Adipocyte (in vitro differentiated cells): ENCODE results near the gene TRPM6.
"Not testable (repeated sequence)": the region's sequence is repeated elsewhere in the genome, so short reads cannot be mapped to it uniquely, and the experiment has no call there.

Experiments
- DNase-seq: peaks from one replicate; pipeline ENCODE4 v3.0.0-alpha.2; 2015; ENCODE audit warnings: low read depth
- H3K27me3 ChIP-seq: replicated peaks from 2 replicates; pipeline ENCODE4 v1.7.0; 2013; ENCODE audit warnings: mild to moderate bottlenecking, low read length, moderate library complexity; ENCODE audit not compliant: control insufficient read depth, insufficient read depth
- H3K36me3 ChIP-seq: 2 replicates; pipeline ENCODE4 v1.7.0; 2013; ENCODE audit warnings: low read length, mild to moderate bottlenecking, moderate library complexity; ENCODE audit not compliant: control insufficient read depth, insufficient read depth, severe bottlenecking
- H3K4me1 ChIP-seq: 2 replicates; pipeline ENCODE4 v1.7.0; 2013; ENCODE audit warnings: mild to moderate bottlenecking, low read length, moderate library complexity; ENCODE audit not compliant: control insufficient read depth, insufficient read depth
- H3K4me3 ChIP-seq: 2 replicates; pipeline ENCODE4 v1.7.0; 2013; ENCODE audit warnings: mild to moderate bottlenecking, low read length, moderate library complexity
- H3K9ac ChIP-seq: 2 replicates; pipeline ENCODE4 v1.7.0; 2013; ENCODE audit warnings: mild to moderate bottlenecking, low read length, moderate library complexity
- H3K9me3 ChIP-seq: 2 replicates; pipeline ENCODE4 v1.7.0; 2013; ENCODE audit warnings: mild to moderate bottlenecking, low read length, moderate library complexity; ENCODE audit not compliant: control insufficient read depth

The TRPM6 gene

GRCh38 chr9:74856989-74857388 is 30.7 kb downstream of the TRPM6 start:
- no peaks in the 10 kb centered on the region for H3K27me3 ChIP-seq
- no peaks in the 10 kb centered on the region for H3K36me3 ChIP-seq
- DNase-seq: no peak

GRCh38 chr9:74855072-74855471 is 32.6 kb downstream of the TRPM6 start:
- no peak for DNase-seq
- Histone ChIP-seq H3K9me3 (no peaks in the 10 kb centered on the region), H3K4me1 (no peaks in the 10 kb centered on the region), H3K4me3 (no peak overlapping the region), H3K36me3 (no peaks in the 10 kb centered on the region), H3K27me3 (no peaks in the 10 kb centered on the region), H3K9ac (no peak overlapping the region)

More at GRCh38 chr9:74856989-74857388, 30.7 kb downstream of the TRPM6 start:
- Histone ChIP-seq H3K4me1 (no peaks in the 10 kb centered on the region), H3K4me3 (no peak overlapping the region), H3K9ac (no peak overlapping the region), H3K9me3 (no peaks in the 10 kb centered on the region)

GRCh38 chr9:74853024-74853423 is 34.7 kb downstream of the TRPM6 start:
- not testable (repeated sequence) for H3K36me3 ChIP-seq, H3K9me3 ChIP-seq, H3K4me1 ChIP-seq, H3K9ac ChIP-seq, H3K27me3 ChIP-seq, H3K4me3 ChIP-seq, DNase-seq

- peaks cover 8% of the 10 kb centered on the region for H3K9me3 ChIP-seq
- H3K4me1 ChIP-seq: no peaks in the 10 kb centered on the region
- DNase-seq: no peak
- no peaks in the 10 kb centered on the region for H3K36me3 ChIP-seq
- no peaks in the 10 kb centered on the region for H3K27me3 ChIP-seq
- H3K4me3 ChIP-seq: no peak overlapping the region
- no peak overlapping the region for H3K9ac ChIP-seq
These were observed 39.6 kb downstream of the TRPM6 start for GRCh38 chr9:74848153-74848525.

- no peak for DNase-seq
- Histone ChIP-seq H3K4me3 (no peak overlapping the region), H3K27me3 (no peaks in the 10 kb centered on the region), H3K9ac (no peak overlapping the region), H3K4me1 (no peaks in the 10 kb centered on the region), H3K9me3 (peaks cover 8% of the 10 kb centered on the region), H3K36me3 (no peaks in the 10 kb centered on the region)
These were observed 40.1 kb downstream of the TRPM6 start for GRCh38 chr9:74847478-74848152.

- H3K9ac ChIP-seq: no peak overlapping the region
- no peak for DNase-seq
- no peaks in the 10 kb centered on the region for H3K36me3 ChIP-seq
- no peaks in the 10 kb centered on the region for H3K27me3 ChIP-seq
- H3K4me1 ChIP-seq: no peaks in the 10 kb centered on the region
- H3K4me3 ChIP-seq: no peak overlapping the region
- peaks cover 8% of the 10 kb centered on the region for H3K9me3 ChIP-seq
These were observed 41.0 kb downstream of the TRPM6 start for GRCh38 chr9:74846766-74847165.

GRCh38 chr9:74838351-74838750 is 49.4 kb downstream of the TRPM6 start:
- Histone ChIP-seq H3K9ac (no peak overlapping the region), H3K4me3 (no peak overlapping the region)
- no peak for DNase-seq

GRCh38 chr9:74824654-74825053 is 63.1 kb downstream of the TRPM6 start:
- no peaks in the 10 kb centered on the region for H3K36me3 ChIP-seq
- H3K9ac ChIP-seq: no peak overlapping the region
- H3K9me3 ChIP-seq: no peaks in the 10 kb centered on the region
- DNase-seq: peak; percentile 51
- no peak overlapping the region for H3K4me3 ChIP-seq
- H3K4me1 ChIP-seq: no peaks in the 10 kb centered on the region
- H3K27me3 ChIP-seq: peaks cover 40% of the 10 kb centered on the region

More at GRCh38 chr9:74838351-74838750, 49.4 kb downstream of the TRPM6 start:
- Histone ChIP-seq H3K36me3 (no peaks in the 10 kb centered on the region), H3K9me3 (no peaks in the 10 kb centered on the region), H3K27me3 (peaks cover 12% of the 10 kb centered on the region), H3K4me1 (no peaks in the 10 kb centered on the region)

- H3K4me1 ChIP-seq: no peaks in the 10 kb centered on the region
- H3K9me3 ChIP-seq: no peaks in the 10 kb centered on the region
- H3K36me3 ChIP-seq: no peaks in the 10 kb centered on the region
- peaks cover 30% of the 10 kb centered on the region for H3K27me3 ChIP-seq
- no peak overlapping the region for H3K9ac ChIP-seq
- H3K4me3 ChIP-seq: no peak overlapping the region
- DNase-seq: no peak
These were observed 66.1 kb downstream of the TRPM6 start for GRCh38 chr9:74821636-74822035.

- no peaks in the 10 kb centered on the region for H3K9me3 ChIP-seq
- no peaks in the 10 kb centered on the region for H3K4me1 ChIP-seq
- H3K27me3 ChIP-seq: peaks cover 19% of the 10 kb centered on the region
- no peak overlapping the region for H3K4me3 ChIP-seq
- H3K36me3 ChIP-seq: no peaks in the 10 kb centered on the region
- H3K9ac ChIP-seq: no peak overlapping the region
- DNase-seq: no peak
These were observed 69.9 kb downstream of the TRPM6 start for GRCh38 chr9:74817816-74818215.

- H3K4me3 ChIP-seq: no peak overlapping the region
- H3K4me1 ChIP-seq: no peaks in the 10 kb centered on the region
- no peak overlapping the region for H3K9ac ChIP-seq
- no peak for DNase-seq
- H3K27me3 ChIP-seq: peaks cover 19% of the 10 kb centered on the region
- H3K9me3 ChIP-seq: no peaks in the 10 kb centered on the region
- H3K36me3 ChIP-seq: no peaks in the 10 kb centered on the region
These were observed 70.4 kb downstream of the TRPM6 start for GRCh38 chr9:74817281-74817810.

- no peaks in the 10 kb centered on the region for H3K9me3 ChIP-seq
- H3K27me3 ChIP-seq: peaks cover 6% of the 10 kb centered on the region
- H3K36me3 ChIP-seq: no peaks in the 10 kb centered on the region
- DNase-seq: no peak
- H3K4me1 ChIP-seq: no peaks in the 10 kb centered on the region
- H3K4me3 ChIP-seq: no peak overlapping the region
- no peak overlapping the region for H3K9ac ChIP-seq
These were observed 77.5 kb downstream of the TRPM6 start for GRCh38 chr9:74810200-74810599.
